HCT116 (cell line): ENCODE results near the gene OPCML. TPM values are rescaled to one million over a fixed set of nuclear protein-coding genes. Genes with fewer than 3 reads are reported as not detected.

Experiments
- ATAC-seq: fragments of 200-7000 bp; cut with Tn5 transposase; 2 replicates; pipeline ENCODE4 v1.9.1; 2020; ENCODE audit warnings: mild to moderate bottlenecking, moderate library complexity
- BruUV-seq: library from RNA; stranded (reverse); fragments of 400-500 nt; replicated peaks from 2 replicates; lab custom pipeline; 2021; lab: Mats Ljungman, UMichigan
- CTCF ChIA-PET: fragments of 300-600 bp; sonication (Branson Sonifier 250); formaldehyde crosslinking; loops from one replicate; lab custom pipeline; 2021; ENCODE audit warnings: antibody characterized with exemption; lab: Charles Lee
- POLR2A ChIA-PET: fragments of 300-600, 350-600 bp; sonication (Branson Sonifier 250); formaldehyde crosslinking; loops from one replicate; lab custom pipeline; 2021; ENCODE audit warnings: antibody characterized with exemption; lab: Charles Lee
- RAD21 ChIA-PET, 2 experiments: fragments of 300-600 bp; sonication (Branson Sonifier 250); formaldehyde crosslinking; loops; one replicate each; lab custom pipeline; 2023; ENCODE audit warnings: low total read pairs in 2 of 2; ENCODE audit not compliant: uncharacterized antibody in 2 of 2, unreplicated experiment in 2 of 2, low non-redundant PET in 1 of 2; lab: Charles Lee
- DNase-seq: peaks from one replicate; pipeline ENCODE4 v3.0.0-alpha.2; 2010; ENCODE audit warnings: low read depth, low spot score
- H2AFZ ChIP-seq: fragments of 200-600 bp; shearing (Covaris generic), sonication (generic); 2 replicates; pipeline ENCODE4 v1.6.1; 2017; ENCODE audit warnings: low read depth, mixed run types, mixed read lengths, antibody characterized with exemption, low read length; ENCODE audit not compliant: poor library complexity, severe bottlenecking
- H3K27ac ChIP-seq: 2 replicates; pipeline ENCODE4 v1.5.1; 2012; ENCODE audit warnings: low read depth, low read length
- H3K27me3 ChIP-seq: fragments of 200-600 bp; sonication (generic); 2 replicates; pipeline ENCODE4 v1.6.1; 2016; ENCODE audit warnings: mixed run types, low read length, mixed read lengths; ENCODE audit not compliant: insufficient read depth
- H3K36me3 ChIP-seq, 2 experiments: fragments of 200-500 bp in 1 of 2; fragments of 200-600 bp in 1 of 2; sonication (Bioruptor generic) in 1 of 2; sonication (generic) in 1 of 2; 2 replicates each; pipeline versions ENCODE4 v1.5.1 to v1.6.1; 2014 to 2016; ENCODE audit warnings: low read length in 2 of 2, inconsistent platforms in 1 of 2, mixed read lengths in 1 of 2, mixed run types in 1 of 2; ENCODE audit not compliant: insufficient read depth in 2 of 2, control insufficient read depth in 1 of 2
- H3K4me1 ChIP-seq, 2 experiments: fragments of 200-600 bp in 1 of 2; sonication (generic) in 1 of 2; 2 replicates each; pipeline versions ENCODE4 v1.5.1 to v1.6.1; 2012 to 2017; ENCODE audit warnings: low read length in 2 of 2, inconsistent platforms in 1 of 2, mild to moderate bottlenecking in 1 of 2, mixed read lengths in 1 of 2, mixed run types in 1 of 2, moderate library complexity in 1 of 2; ENCODE audit not compliant: insufficient read depth in 2 of 2, control insufficient read depth in 1 of 2
- H3K4me2 ChIP-seq: fragments of 200-600 bp; sonication (generic); 2 replicates; pipeline ENCODE4 v1.6.1; 2017; ENCODE audit warnings: mixed run types, low read length, mixed read lengths
- H3K4me3 ChIP-seq, 2 experiments: fragments of 200-600 bp in 1 of 2; sonication (generic) in 1 of 2; replicated peaks in 1 of 2; 2 replicates each; pipeline ENCODE4 v1.5.1; 2011 to 2016; ENCODE audit warnings: low read length in 2 of 2, control low read depth in 1 of 2, low read depth in 1 of 2, mild to moderate bottlenecking in 1 of 2, mixed read lengths in 1 of 2, mixed run types in 1 of 2
- H3K79me2 ChIP-seq: fragments of 200-600 bp; sonication (generic); 2 replicates; pipeline ENCODE4 v1.6.1; 2017; ENCODE audit warnings: mild to moderate bottlenecking, mixed run types, low read length, moderate library complexity, mixed read lengths; ENCODE audit not compliant: insufficient read depth
- H3K9ac ChIP-seq: fragments of 200-600 bp; sonication (generic); 2 replicates; pipeline ENCODE4 v1.6.1; 2016; ENCODE audit warnings: low read length, mixed read lengths
- H3K9me2 ChIP-seq: fragments of 200-600 bp; sonication (generic), shearing (Covaris generic); 2 replicates; pipeline ENCODE4 v1.6.1; 2017; ENCODE audit warnings: mixed run types, mild to moderate bottlenecking, moderate library complexity; ENCODE audit not compliant: insufficient read depth
- H3K9me3 ChIP-seq, 2 experiments: fragments of 200-500 bp in 1 of 2; fragments of 200-600 bp in 1 of 2; sonication (Bioruptor generic) in 1 of 2; sonication (generic) in 1 of 2; 2 replicates each; pipeline ENCODE4 v1.6.1; 2014 to 2017; ENCODE audit warnings: low read length in 2 of 2, mixed read lengths in 2 of 2, inconsistent platforms in 1 of 2, low read depth in 1 of 2, mild to moderate bottlenecking in 1 of 2, mixed run types in 1 of 2, moderate library complexity in 1 of 2; ENCODE audit not compliant: control insufficient read depth in 1 of 2, insufficient read depth in 1 of 2
- H4K20me1 ChIP-seq: fragments of 200-600 bp; sonication (generic), shearing (Covaris generic); 2 replicates; pipeline ENCODE4 v1.6.1; 2017; ENCODE audit warnings: mixed run types, mild to moderate bottlenecking, moderate library complexity; ENCODE audit not compliant: insufficient read depth
- CEBPB ChIP-seq: IDR thresholded peaks from 2 replicates; pipeline ENCODE4 v1.6.1; 2012; ENCODE audit warnings: low read depth
- EZH2phosphoT487 ChIP-seq: fragments of 200-600 bp; IDR thresholded peaks from 2 replicates; pipeline ENCODE4 v1.6.1; 2018; ENCODE audit warnings: antibody characterized with exemption, borderline replicate concordance
- POLR2AphosphoS5 ChIP-seq: IDR thresholded peaks from 2 replicates; pipeline ENCODE4 v1.6.1; 2011; ENCODE audit warnings: mild to moderate bottlenecking, low read depth, low read length, moderate library complexity
- REST ChIP-seq: IDR thresholded peaks from 2 replicates; pipeline ENCODE4 v1.6.1; 2012; ENCODE audit warnings: low read depth
- SP1 ChIP-seq: IDR thresholded peaks from 2 replicates; pipeline ENCODE4 v1.6.1; 2012; ENCODE audit warnings: low read depth
- ZBTB33 ChIP-seq: IDR thresholded peaks from 2 replicates; pipeline ENCODE4 v1.6.1; 2011; ENCODE audit warnings: mild to moderate bottlenecking, low read length, moderate library complexity; ENCODE audit not compliant: insufficient replicate concordance; ENCODE audit errors: extremely low read depth
- ZFX ChIP-seq: fragments of 450-650 bp; IDR thresholded peaks from 2 replicates; pipeline ENCODE4 v1.6.1; 2017
- ZNF274 ChIP-seq: fragments of 200-500 bp; sonication (Bioruptor generic); IDR thresholded peaks from 2 replicates; pipeline ENCODE4 v1.6.1; 2014; ENCODE audit warnings: mild to moderate bottlenecking, low read depth, low read length, inconsistent platforms
- intact Hi-C: fragments of 100-400 bp; cut with micrococcal nuclease; formaldehyde crosslinking; loops from 2 replicates; pipeline ENCODE4 v1.10.0; 2022
- total RNA-seq: library from RNA; stranded (reverse); gene quantifications from one replicate; pipeline ENCODE4 v1.2.1, GENCODE V29; 2021; ENCODE audit not compliant: unreplicated experiment

OPCML gene
- total RNA-seq, 1 experiment from 2014 or later: not detected

GRCh38 chr11:132610216-132610615, 922.1 kb downstream of the OPCML start:
- no peaks in the 10 kb centered on the region for H4K20me1 ChIP-seq
- no peaks in the 10 kb centered on the region for H3K9me2 ChIP-seq
- H3K9ac ChIP-seq: no peak overlapping the region
- H3K9me3 ChIP-seq: peaks cover 10 to 12% of the 10 kb centered on the region in 2 experiments; a peak in 3 of 4 replicates
- RAD21 ChIA-PET: no interaction called here
- H3K79me2 ChIP-seq: no peaks in the 10 kb centered on the region
- BruUV-seq: no TSS peak
- H3K27me3 ChIP-seq: no peaks in the 10 kb centered on the region
- H3K4me1 ChIP-seq: no peaks in the 10 kb centered on the region
- intact Hi-C loops: no loop called here
- H3K4me3 ChIP-seq: no peak overlapping the region
- CTCF ChIA-PET: no interaction called here
- TF ChIP-seq REST (no peak), SP1 (no peak), ZFX (no peak), POLR2AphosphoS5 (no peak), EZH2phosphoT487 (no peak), CEBPB (no peak), ZNF274 (no peak), ZBTB33 (no peak)
- no peaks in the 10 kb centered on the region for H3K36me3 ChIP-seq
- no peak overlapping the region for H3K4me2 ChIP-seq
- ATAC-seq: no peak
- H2AFZ ChIP-seq: no peak overlapping the region
- H3K27ac ChIP-seq: no peak overlapping the region
- POLR2A ChIA-PET: no interaction called here
- DNase-seq: no peak
